ENCODE measurements around the gene NCEH1.
"Not testable (repeated sequence)": the region's sequence is repeated elsewhere in the genome, so short reads cannot be mapped to it uniquely, and the experiment has no call there.

DNA sequence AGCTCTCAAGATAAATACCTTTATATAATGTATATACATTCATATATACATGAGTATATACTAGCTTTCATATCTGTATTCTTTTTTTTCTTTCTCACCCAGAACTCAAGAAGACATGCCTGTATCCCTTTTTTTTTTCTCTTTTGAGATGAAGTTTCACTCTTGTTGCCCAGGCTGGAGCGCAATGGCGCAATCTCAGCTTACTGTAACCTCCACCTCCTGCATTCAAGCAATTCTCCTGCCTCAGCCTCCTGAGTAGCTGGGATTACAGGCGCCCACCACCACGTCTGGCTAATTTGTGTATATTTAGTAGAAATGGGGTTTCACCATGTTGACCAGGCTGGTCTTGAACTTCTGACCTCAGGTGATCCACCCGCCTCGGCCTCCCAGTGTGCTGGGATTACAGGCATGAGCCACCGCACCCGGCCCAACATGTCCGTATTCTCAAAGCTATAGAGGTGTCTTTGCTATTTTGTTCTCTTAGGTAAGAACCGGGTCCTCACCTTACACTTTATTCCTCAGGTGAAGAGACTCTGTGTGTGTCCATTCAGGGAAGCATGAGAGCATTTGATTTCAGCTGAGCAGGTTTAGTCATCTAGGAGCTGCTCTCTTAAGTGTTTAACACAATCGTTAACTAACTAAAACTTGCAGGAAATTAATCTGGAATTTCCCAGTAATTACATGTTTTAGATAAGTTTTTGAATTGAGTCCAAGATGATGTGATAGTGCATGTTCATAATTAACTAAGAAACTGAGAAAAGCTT lies 115.8 kb downstream of the NCEH1 start:
- TF ChIP-seq POLR2A (IDR thresholded peaks at IDR 0.05; ENCODE audit: borderline replicate concordance, extremely low read depth, insufficient read depth, insufficient read length); TCF7L2 (IDR thresholded peaks at IDR 0.05; ENCODE audit: borderline replicate concordance, extremely low read depth, insufficient read depth, insufficient read length); YY1 (IDR thresholded peaks at IDR 0.05; ENCODE audit: extremely low read depth, insufficient replicate concordance, low read depth, low read length); JUND (IDR thresholded peaks at IDR 0.05); SP1 (IDR thresholded peaks at IDR 0.05; ENCODE audit: low read depth); EZH2 (IDR thresholded peaks at IDR 0.05); SIN3A (IDR thresholded peaks at IDR 0.05; ENCODE audit: low read depth); RAD21 (IDR thresholded peaks at IDR 0.05; ENCODE audit: low read depth); CBX3 (IDR thresholded peaks at IDR 0.05; ENCODE audit: low read depth); CEBPB (IDR thresholded peaks at IDR 0.05; ENCODE audit: low read depth): not testable (repeated sequence)
- TF ChIP-seq, protein P1, sequence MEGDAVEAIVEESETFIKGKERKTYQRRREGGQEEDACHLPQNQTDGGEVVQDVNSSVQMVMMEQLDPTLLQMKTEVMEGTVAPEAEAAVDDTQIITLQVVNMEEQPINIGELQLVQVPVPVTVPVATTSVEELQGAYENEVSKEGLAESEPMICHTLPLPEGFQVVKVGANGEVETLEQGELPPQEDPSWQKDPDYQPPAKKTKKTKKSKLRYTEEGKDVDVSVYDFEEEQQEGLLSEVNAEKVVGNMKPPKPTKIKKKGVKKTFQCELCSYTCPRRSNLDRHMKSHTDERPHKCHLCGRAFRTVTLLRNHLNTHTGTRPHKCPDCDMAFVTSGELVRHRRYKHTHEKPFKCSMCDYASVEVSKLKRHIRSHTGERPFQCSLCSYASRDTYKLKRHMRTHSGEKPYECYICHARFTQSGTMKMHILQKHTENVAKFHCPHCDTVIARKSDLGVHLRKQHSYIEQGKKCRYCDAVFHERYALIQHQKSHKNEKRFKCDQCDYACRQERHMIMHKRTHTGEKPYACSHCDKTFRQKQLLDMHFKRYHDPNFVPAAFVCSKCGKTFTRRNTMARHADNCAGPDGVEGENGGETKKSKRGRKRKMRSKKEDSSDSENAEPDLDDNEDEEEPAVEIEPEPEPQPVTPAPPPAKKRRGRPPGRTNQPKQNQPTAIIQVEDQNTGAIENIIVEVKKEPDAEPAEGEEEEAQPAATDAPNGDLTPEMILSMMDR (IDR thresholded peaks at IDR 0.05 in 2 of 3, conservative IDR thresholded peaks at IDR 0.05 in 1 of 3; ENCODE audit: borderline replicate concordance in 1 of 3, insufficient read depth in 1 of 3, low read depth in 2 of 3, low read length in 2 of 3) = not testable (repeated sequence)
- TF ChIP-seq, protein P2, sequence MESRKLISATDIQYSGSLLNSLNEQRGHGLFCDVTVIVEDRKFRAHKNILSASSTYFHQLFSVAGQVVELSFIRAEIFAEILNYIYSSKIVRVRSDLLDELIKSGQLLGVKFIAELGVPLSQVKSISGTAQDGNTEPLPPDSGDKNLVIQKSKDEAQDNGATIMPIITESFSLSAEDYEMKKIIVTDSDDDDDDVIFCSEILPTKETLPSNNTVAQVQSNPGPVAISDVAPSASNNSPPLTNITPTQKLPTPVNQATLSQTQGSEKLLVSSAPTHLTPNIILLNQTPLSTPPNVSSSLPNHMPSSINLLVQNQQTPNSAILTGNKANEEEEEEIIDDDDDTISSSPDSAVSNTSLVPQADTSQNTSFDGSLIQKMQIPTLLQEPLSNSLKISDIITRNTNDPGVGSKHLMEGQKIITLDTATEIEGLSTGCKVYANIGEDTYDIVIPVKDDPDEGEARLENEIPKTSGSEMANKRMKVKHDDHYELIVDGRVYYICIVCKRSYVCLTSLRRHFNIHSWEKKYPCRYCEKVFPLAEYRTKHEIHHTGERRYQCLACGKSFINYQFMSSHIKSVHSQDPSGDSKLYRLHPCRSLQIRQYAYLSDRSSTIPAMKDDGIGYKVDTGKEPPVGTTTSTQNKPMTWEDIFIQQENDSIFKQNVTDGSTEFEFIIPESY (IDR thresholded peaks at IDR 0.05; ENCODE audit: extremely low read depth, insufficient replicate concordance, low read length) = not testable (repeated sequence)
- TF ChIP-seq, protein P3, sequence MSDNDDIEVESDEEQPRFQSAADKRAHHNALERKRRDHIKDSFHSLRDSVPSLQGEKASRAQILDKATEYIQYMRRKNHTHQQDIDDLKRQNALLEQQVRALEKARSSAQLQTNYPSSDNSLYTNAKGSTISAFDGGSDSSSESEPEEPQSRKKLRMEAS (IDR thresholded peaks at IDR 0.05) = not testable (repeated sequence)

Measured in HCT116 (cell line).